ENCODE measurements around the gene CACNA2D4.
"Not testable (repeated sequence)": the region's sequence is repeated elsewhere in the genome, so short reads cannot be mapped to it uniquely, and the experiment has no call there.

The CACNA2D4 gene

GRCh38 chr12:1819050-1819449 is 99.4 kb downstream of the CACNA2D4 start:
- no peak overlapping the region for H3K9ac ChIP-seq
- no peak for TF ChIP-seq CTCF (conservative IDR thresholded peaks at IDR 0.05; ENCODE audit: low read depth, low read length)
- H3K79me2 ChIP-seq (ENCODE audit: insufficient read depth, low read depth), result no peaks in the 10 kb centered on the region
- H3K4me2 ChIP-seq, result no peak overlapping the region
- H4K20me1 ChIP-seq (ENCODE audit: insufficient read depth), result no peaks in the 10 kb centered on the region
- no peaks in the 10 kb centered on the region for H3K4me1 ChIP-seq (ENCODE audit: low read depth, poor library complexity, severe bottlenecking)
- H3K4me3 ChIP-seq (IDR thresholded peaks at IDR 0.05; ENCODE audit: insufficient read depth, low read depth, low read length), result no peak overlapping the region
- H3K27me3 ChIP-seq (ENCODE audit: insufficient read depth, low read depth), result peaks cover 72% of the 10 kb centered on the region
- H2AFZ ChIP-seq (ENCODE audit: low read depth), result no peak overlapping the region
- H3K36me3 ChIP-seq (ENCODE audit: insufficient read depth), result no peaks in the 10 kb centered on the region
- H3K27ac ChIP-seq, result no peak overlapping the region

GRCh38 chr12:1817928-1818327 is 100.5 kb downstream of the CACNA2D4 start:
- not testable (repeated sequence) for H3K4me2 ChIP-seq; H3K27ac ChIP-seq; H3K4me3 ChIP-seq (IDR thresholded peaks at IDR 0.05; ENCODE audit: insufficient read depth, low read depth, low read length); H3K36me3 ChIP-seq (ENCODE audit: insufficient read depth); H2AFZ ChIP-seq (ENCODE audit: low read depth); H3K9ac ChIP-seq; H3K79me2 ChIP-seq (ENCODE audit: insufficient read depth, low read depth); H4K20me1 ChIP-seq (ENCODE audit: insufficient read depth); H3K4me1 ChIP-seq (ENCODE audit: low read depth, poor library complexity, severe bottlenecking)
- H3K27me3 ChIP-seq (ENCODE audit: insufficient read depth, low read depth), result peaks cover 78% of the 10 kb centered on the region

GRCh38 chr12:1816730-1817348 is 101.6 kb downstream of the CACNA2D4 start:
- Histone ChIP-seq H3K27ac (no peak overlapping the region), H3K27me3 (ENCODE audit: insufficient read depth, low read depth) (peaks cover 82% of the 10 kb centered on the region)
- no peak for TF ChIP-seq CTCF (conservative IDR thresholded peaks at IDR 0.05; ENCODE audit: low read depth, low read length)

DNA sequence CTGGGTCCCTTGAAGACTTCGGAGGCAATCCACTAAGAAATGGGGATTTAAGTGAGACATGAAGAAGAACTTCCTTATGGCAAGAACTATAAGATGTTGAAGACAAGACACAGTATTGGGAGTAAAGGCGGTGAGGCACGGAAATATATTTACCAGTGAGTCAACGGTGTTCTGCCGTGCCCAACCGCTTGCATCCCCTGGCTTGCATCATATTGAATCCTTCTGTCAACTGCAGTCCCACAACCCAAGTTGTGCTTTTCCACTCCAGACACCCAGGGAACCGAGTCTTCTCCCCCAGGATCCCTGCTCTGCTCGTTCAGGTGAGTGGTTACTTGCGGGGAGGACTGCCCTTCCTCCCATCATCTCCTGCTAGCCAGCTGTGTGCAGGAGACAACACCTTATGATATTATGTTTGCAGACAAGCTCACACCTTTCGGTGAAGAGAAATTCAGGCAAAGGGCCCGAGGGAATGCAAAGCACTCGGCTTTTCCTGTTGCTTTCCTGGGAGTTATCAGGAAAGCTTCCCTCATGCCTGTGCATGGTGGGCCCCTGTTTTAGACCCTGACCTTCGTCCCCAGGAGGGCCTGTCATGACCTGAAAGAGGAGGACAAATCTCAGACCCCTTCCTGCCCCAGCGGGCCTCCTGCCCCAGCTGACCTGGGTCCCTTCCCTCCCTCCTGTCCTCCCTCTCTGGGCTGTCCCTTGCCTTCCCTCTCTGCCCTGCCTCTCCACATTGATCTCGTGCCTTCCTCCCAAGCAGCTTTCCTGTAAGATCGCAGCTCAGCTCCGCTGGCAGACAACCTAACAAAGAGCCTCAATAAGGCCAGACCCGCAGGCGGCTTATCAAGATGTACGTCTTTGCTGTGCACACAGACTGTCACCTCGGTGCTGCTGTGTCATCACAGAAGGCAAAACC is 102.4 kb downstream of the CACNA2D4 start:
- no peak overlapping the region for H3K9ac ChIP-seq
- no peaks in the 10 kb centered on the region for H3K79me2 ChIP-seq (ENCODE audit: insufficient read depth, low read depth)
- no peaks in the 10 kb centered on the region for H3K36me3 ChIP-seq (ENCODE audit: insufficient read depth)
- no peak overlapping the region for H3K27ac ChIP-seq
- TF ChIP-seq CTCF (conservative IDR thresholded peaks at IDR 0.05; ENCODE audit: low read depth, low read length), result no peak
- H3K4me3 ChIP-seq (IDR thresholded peaks at IDR 0.05; ENCODE audit: insufficient read depth, low read depth, low read length), result no peak overlapping the region
- H4K20me1 ChIP-seq (ENCODE audit: insufficient read depth), result no peaks in the 10 kb centered on the region
- H3K27me3 ChIP-seq (ENCODE audit: insufficient read depth, low read depth), result peaks cover 82% of the 10 kb centered on the region
- H3K4me1 ChIP-seq (ENCODE audit: low read depth, poor library complexity, severe bottlenecking), result no peaks in the 10 kb centered on the region
- H3K4me2 ChIP-seq, result no peak overlapping the region
- H2AFZ ChIP-seq (ENCODE audit: low read depth), result no peak overlapping the region

More at GRCh38 chr12:1816730-1817348, 101.6 kb downstream of the CACNA2D4 start:
- Histone ChIP-seq H3K9ac (no peak overlapping the region), H3K4me3 (IDR thresholded peaks at IDR 0.05; ENCODE audit: insufficient read depth, low read depth, low read length) (no peak overlapping the region), H3K4me2 (no peak overlapping the region), H3K79me2 (ENCODE audit: insufficient read depth, low read depth) (no peaks in the 10 kb centered on the region), H3K36me3 (ENCODE audit: insufficient read depth) (no peaks in the 10 kb centered on the region), H2AFZ (ENCODE audit: low read depth) (no peak overlapping the region), H3K4me1 (ENCODE audit: low read depth, poor library complexity, severe bottlenecking) (no peaks in the 10 kb centered on the region), H4K20me1 (ENCODE audit: insufficient read depth) (no peaks in the 10 kb centered on the region)

GRCh38 chr12:1815108-1815507 is 103.3 kb downstream of the CACNA2D4 start:
- no peak for TF ChIP-seq CTCF (conservative IDR thresholded peaks at IDR 0.05; ENCODE audit: low read depth, low read length)
- H3K9ac ChIP-seq, result no peak overlapping the region
- H2AFZ ChIP-seq (ENCODE audit: low read depth), result no peak overlapping the region
- H3K4me1 ChIP-seq (ENCODE audit: low read depth, poor library complexity, severe bottlenecking), result no peaks in the 10 kb centered on the region
- H3K27ac ChIP-seq, result no peak overlapping the region
- no peak overlapping the region for H3K4me2 ChIP-seq
- peaks cover 76% of the 10 kb centered on the region for H3K27me3 ChIP-seq (ENCODE audit: insufficient read depth, low read depth)
- no peaks in the 10 kb centered on the region for H3K36me3 ChIP-seq (ENCODE audit: insufficient read depth)
- H3K4me3 ChIP-seq (IDR thresholded peaks at IDR 0.05; ENCODE audit: insufficient read depth, low read depth, low read length), result no peak overlapping the region
- H4K20me1 ChIP-seq (ENCODE audit: insufficient read depth), result no peaks in the 10 kb centered on the region
- no peaks in the 10 kb centered on the region for H3K79me2 ChIP-seq (ENCODE audit: insufficient read depth, low read depth)

All from KMS-11 (cell line).